ENCODE results near the gene GNB5.

DNA sequence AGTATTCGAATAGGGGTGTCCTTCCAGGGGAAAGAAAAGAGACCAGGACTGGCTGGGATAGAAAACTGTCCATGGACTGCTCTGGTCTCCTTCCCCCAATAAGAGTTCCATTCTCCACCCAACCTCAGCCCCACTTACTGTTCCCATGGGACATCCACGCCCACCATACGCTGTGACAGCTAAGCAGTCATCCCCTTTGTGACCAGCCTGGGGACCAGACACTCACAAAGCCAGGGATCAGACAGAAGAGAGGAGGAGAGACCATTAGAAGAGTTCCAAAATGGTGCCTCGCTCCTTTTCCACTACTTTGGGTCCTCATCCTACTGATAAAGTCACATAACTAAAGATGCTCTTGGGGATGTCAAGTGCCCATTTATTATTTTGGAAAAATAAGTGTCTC is 27.6 kb upstream of the GNB5 start:
- TF ChIP-seq, protein P1, sequence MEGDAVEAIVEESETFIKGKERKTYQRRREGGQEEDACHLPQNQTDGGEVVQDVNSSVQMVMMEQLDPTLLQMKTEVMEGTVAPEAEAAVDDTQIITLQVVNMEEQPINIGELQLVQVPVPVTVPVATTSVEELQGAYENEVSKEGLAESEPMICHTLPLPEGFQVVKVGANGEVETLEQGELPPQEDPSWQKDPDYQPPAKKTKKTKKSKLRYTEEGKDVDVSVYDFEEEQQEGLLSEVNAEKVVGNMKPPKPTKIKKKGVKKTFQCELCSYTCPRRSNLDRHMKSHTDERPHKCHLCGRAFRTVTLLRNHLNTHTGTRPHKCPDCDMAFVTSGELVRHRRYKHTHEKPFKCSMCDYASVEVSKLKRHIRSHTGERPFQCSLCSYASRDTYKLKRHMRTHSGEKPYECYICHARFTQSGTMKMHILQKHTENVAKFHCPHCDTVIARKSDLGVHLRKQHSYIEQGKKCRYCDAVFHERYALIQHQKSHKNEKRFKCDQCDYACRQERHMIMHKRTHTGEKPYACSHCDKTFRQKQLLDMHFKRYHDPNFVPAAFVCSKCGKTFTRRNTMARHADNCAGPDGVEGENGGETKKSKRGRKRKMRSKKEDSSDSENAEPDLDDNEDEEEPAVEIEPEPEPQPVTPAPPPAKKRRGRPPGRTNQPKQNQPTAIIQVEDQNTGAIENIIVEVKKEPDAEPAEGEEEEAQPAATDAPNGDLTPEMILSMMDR (IDR thresholded peaks at IDR 0.05; ENCODE audit: low read length) = no peak
- no peak for TF ChIP-seq EZH2 (optimal IDR thresholded peaks at IDR 0.05; ENCODE audit: low read depth, low read length)
- no peak for TF ChIP-seq EZH2phosphoT487 (IDR thresholded peaks at IDR 0.05; ENCODE audit: low read length)
